ENCODE results near the gene OGFOD2.

Gene OGFOD2

GRCh38 chr12:122989225-122989839 is 14.3 kb downstream of the OGFOD2 start:
- no peak for DNase-seq (ENCODE audit: low read depth)

- DNase-seq (ENCODE audit: low read depth): no peak
Observed at GRCh38 chr12:122989874-122990419, 14.9 kb downstream of the OGFOD2 start.

- no peak for DNase-seq (ENCODE audit: low read depth)
Observed at GRCh38 chr12:122990561-122990960, 15.5 kb downstream of the OGFOD2 start.

GRCh38 chr12:122990961-122991622 is 16.0 kb downstream of the OGFOD2 start:
- DNase-seq (ENCODE audit: low read depth): no peak

- no peak for DNase-seq (ENCODE audit: low read depth)
Observed at GRCh38 chr12:122991623-122992275, 16.7 kb downstream of the OGFOD2 start.

GRCh38 chr12:122992386-122992785 is 17.3 kb downstream of the OGFOD2 start:
- no peak for DNase-seq (ENCODE audit: low read depth)

GRCh38 chr12:122994140-122994675 is 19.2 kb downstream of the OGFOD2 start:
- no peak for DNase-seq (ENCODE audit: low read depth)

- DNase-seq (ENCODE audit: low read depth): no peak
Observed at GRCh38 chr12:122994781-122995502, 19.9 kb downstream of the OGFOD2 start.

GRCh38 chr12:122995503-122996187 is 20.6 kb downstream of the OGFOD2 start:
- no peak for DNase-seq (ENCODE audit: low read depth)

GRCh38 chr12:122996188-122996601 is 21.2 kb downstream of the OGFOD2 start:
- no peak for DNase-seq (ENCODE audit: low read depth)

GRCh38 chr12:122996621-122997342 is 21.7 kb downstream of the OGFOD2 start:
- DNase-seq (ENCODE audit: low read depth): no peak

GRCh38 chr12:122997343-122998250 is 22.6 kb downstream of the OGFOD2 start:
- no peak for DNase-seq (ENCODE audit: low read depth)

GRCh38 chr12:122998316-122998715 is 23.3 kb downstream of the OGFOD2 start:
- DNase-seq (ENCODE audit: low read depth): no peak

GRCh38 chr12:122999196-122999946 is 24.3 kb downstream of the OGFOD2 start:
- DNase-seq (ENCODE audit: low read depth): no peak

- DNase-seq (ENCODE audit: low read depth): no peak
Observed at GRCh38 chr12:122999986-123000420, 25.0 kb downstream of the OGFOD2 start.

- DNase-seq (ENCODE audit: low read depth): no peak
Observed at GRCh38 chr12:123000578-123000977, 25.5 kb downstream of the OGFOD2 start.

- DNase-seq (ENCODE audit: low read depth): no peak
Observed at GRCh38 chr12:123001464-123001863, 26.4 kb downstream of the OGFOD2 start.

- DNase-seq (ENCODE audit: low read depth): no peak
Observed at GRCh38 chr12:123003257-123003656, 28.2 kb downstream of the OGFOD2 start.

GRCh38 chr12:123004287-123004686 is 29.2 kb downstream of the OGFOD2 start:
- no peak for DNase-seq (ENCODE audit: low read depth)

All from T-helper 22 cell (primary cell).